ENCODE measurements around the gene KRAS.

GRCh38 chr12:25241167-25242020 is 9.3 kb downstream of the KRAS start:
- peak; percentile 97 for TF ChIP-seq CTCF (IDR thresholded peaks at IDR 0.05)
- TF ChIP-seq ZFX (IDR thresholded peaks at IDR 0.05; ENCODE audit: borderline replicate concordance), result no peak
